GM12892 (cell line): ENCODE data around the gene OR4S2.

Experiments
- DNase-seq: peaks from one replicate; pipeline ENCODE4 v3.0.0; 2011; ENCODE audit not compliant: insufficient read length
- FAIRE-seq: peaks from 2 replicates; lab custom pipeline; 2011; peaks lifted over from hg19 to GRCh38; lab: Jason Lieb, UNC
- POLR2A ChIP-seq: IDR thresholded peaks from 2 replicates; pipeline ENCODE4 v1.6.1; 2011; ENCODE audit warnings: low read depth, low read length, control low read depth
- POLR2AphosphoS5 ChIP-seq: IDR thresholded peaks from 2 replicates; pipeline ENCODE4 v1.6.1; 2011; ENCODE audit warnings: low read depth, low read length, control low read depth
- TAF1 ChIP-seq: IDR thresholded peaks from 2 replicates; pipeline ENCODE4 v1.6.1; 2011; ENCODE audit warnings: low read depth, mild to moderate bottlenecking, control low read depth, low read length, borderline replicate concordance

Gene OR4S2

GRCh38 chr11:55701429-55701828 lies 53.3 kb downstream of the OR4S2 start:
- no peak for TF ChIP-seq POLR2AphosphoS5
- TF ChIP-seq POLR2A = no peak
- no peak for TF ChIP-seq TAF1
- DNase-seq (no peak), FAIRE-seq (no peak)
